ENCODE results near the gene WDR81. TPM values are rescaled to one million over a fixed set of nuclear protein-coding genes. Genes with fewer than 3 reads are reported as not detected.

WDR81 gene
- total RNA-seq, 1 donor from 2014 or later = 9.3 TPM

DNA sequence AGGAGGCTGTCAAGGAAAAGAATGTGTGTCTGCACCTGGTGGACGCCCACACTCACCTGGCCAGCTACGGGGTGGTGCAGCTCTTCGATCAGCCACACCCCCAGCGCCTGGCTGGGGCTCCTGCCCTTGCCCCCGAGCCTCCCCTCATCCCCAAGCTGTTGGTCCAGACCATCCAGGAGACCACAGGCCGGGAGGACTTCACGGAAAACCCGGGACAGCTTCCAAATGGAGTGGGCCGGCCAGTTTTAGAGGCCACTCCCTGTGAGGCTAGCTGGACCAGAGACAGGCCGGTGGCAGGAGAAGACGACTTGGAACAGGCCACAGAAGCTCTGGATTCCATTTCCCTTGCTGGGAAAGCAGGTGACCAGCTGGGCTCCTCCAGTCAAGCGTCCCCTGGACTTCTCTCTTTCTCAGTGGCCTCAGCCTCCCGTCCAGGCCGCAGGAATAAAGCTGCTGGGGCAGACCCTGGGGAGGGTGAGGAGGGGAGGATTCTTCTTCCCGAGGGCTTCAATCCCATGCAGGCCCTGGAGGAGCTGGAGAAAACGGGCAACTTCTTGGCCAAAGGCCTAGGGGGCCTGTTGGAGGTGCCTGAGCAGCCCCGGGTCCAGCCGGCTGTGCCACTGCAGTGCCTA, 2.2 kb downstream of the WDR81 start:
- intact Hi-C loops (cut with micrococcal nuclease) = no loop called here
- DNase-seq = no peak
- Histone ChIP-seq H3K27me3 (ENCODE audit: low read depth) (no peaks in the 10 kb centered on the region), H3K27ac (replicated peaks) (no peak overlapping the region), H3K4me1 (peaks cover 83% of the 10 kb centered on the region), H3K4me3 (no peak overlapping the region), H3K36me3 (peaks cover 42% of the 10 kb centered on the region), H3K9me3 (replicated peaks) (no peaks in the 10 kb centered on the region)
- TF ChIP-seq, protein P1, sequence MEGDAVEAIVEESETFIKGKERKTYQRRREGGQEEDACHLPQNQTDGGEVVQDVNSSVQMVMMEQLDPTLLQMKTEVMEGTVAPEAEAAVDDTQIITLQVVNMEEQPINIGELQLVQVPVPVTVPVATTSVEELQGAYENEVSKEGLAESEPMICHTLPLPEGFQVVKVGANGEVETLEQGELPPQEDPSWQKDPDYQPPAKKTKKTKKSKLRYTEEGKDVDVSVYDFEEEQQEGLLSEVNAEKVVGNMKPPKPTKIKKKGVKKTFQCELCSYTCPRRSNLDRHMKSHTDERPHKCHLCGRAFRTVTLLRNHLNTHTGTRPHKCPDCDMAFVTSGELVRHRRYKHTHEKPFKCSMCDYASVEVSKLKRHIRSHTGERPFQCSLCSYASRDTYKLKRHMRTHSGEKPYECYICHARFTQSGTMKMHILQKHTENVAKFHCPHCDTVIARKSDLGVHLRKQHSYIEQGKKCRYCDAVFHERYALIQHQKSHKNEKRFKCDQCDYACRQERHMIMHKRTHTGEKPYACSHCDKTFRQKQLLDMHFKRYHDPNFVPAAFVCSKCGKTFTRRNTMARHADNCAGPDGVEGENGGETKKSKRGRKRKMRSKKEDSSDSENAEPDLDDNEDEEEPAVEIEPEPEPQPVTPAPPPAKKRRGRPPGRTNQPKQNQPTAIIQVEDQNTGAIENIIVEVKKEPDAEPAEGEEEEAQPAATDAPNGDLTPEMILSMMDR (IDR thresholded peaks at IDR 0.05; ENCODE audit: borderline replicate concordance) = no peak

DNA sequence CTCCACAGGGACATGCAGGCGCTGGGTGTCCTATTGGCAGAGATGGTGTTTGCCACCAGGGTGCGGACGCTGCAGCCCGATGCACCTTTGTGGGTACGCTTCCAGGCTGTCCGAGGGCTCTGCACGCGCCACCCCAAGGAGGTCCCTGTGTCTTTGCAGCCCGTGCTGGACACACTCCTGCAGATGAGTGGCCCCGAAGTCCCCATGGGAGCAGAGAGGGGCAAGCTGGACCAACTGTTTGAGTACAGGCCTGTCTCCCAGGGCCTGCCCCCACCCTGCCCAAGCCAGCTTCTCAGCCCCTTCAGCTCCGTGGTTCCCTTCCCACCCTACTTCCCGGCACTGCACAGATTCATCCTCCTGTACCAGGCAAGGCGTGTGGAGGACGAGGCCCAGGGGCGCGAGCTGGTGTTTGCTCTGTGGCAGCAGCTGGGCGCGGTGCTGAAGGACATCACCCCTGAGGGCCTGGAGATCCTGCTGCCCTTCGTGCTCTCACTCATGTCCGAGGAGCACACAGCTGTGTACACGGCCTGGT, 2.8 kb downstream of the WDR81 start:
- Histone ChIP-seq H3K27ac (replicated peaks) (no peak overlapping the region), H3K27me3 (ENCODE audit: low read depth) (no peaks in the 10 kb centered on the region), H3K9me3 (replicated peaks) (no peaks in the 10 kb centered on the region), H3K4me3 (no peak overlapping the region), H3K36me3 (peaks cover 46% of the 10 kb centered on the region), H3K4me1 (peaks cover 83% of the 10 kb centered on the region)
- TF ChIP-seq, protein P1 (IDR thresholded peaks at IDR 0.05; ENCODE audit: borderline replicate concordance) = no peak
- intact Hi-C loops (cut with micrococcal nuclease) = no loop called here
- no peak for DNase-seq

DNA sequence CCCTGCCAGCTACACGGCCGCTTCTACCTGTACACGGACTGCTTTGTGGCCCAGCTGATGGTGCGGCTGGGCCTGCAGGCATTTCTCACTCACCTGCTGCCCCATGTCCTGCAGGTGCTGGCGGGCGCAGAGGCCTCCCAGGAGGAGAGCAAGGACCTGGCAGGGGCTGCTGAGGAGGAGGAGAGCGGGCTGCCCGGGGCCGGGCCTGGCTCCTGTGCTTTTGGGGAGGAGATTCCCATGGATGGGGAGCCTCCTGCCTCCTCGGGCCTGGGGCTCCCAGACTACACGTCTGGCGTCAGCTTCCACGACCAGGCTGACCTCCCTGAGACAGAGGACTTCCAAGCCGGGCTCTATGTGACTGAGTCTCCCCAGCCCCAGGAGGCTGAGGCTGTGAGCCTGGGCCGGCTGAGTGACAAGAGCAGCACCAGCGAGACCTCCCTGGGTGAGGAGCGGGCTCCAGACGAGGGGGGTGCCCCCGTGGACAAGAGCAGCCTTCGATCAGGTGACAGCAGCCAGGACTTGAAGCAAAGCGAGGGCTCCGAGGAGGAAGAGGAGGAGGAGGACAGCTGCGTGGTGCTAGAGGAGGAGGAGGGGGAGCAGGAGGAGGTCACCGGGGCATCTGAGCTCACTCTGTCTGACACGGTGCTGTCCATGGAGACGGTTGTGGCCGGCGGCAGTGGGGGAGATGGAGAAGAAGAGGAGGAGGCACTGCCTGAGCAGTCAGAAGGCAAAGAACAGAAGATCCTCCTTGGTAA, 3.5 kb downstream of the WDR81 start:
- intact Hi-C loops (cut with micrococcal nuclease) = no loop called here
- TF ChIP-seq, protein P1 (IDR thresholded peaks at IDR 0.05; ENCODE audit: borderline replicate concordance) = no peak
- DNase-seq = no peak
- Histone ChIP-seq H3K4me1 (peaks cover 78% of the 10 kb centered on the region), H3K9me3 (replicated peaks) (no peaks in the 10 kb centered on the region), H3K27me3 (ENCODE audit: low read depth) (no peaks in the 10 kb centered on the region), H3K27ac (replicated peaks) (no peak overlapping the region), H3K4me3 (no peak overlapping the region), H3K36me3 (peaks cover 54% of the 10 kb centered on the region)

DNA sequence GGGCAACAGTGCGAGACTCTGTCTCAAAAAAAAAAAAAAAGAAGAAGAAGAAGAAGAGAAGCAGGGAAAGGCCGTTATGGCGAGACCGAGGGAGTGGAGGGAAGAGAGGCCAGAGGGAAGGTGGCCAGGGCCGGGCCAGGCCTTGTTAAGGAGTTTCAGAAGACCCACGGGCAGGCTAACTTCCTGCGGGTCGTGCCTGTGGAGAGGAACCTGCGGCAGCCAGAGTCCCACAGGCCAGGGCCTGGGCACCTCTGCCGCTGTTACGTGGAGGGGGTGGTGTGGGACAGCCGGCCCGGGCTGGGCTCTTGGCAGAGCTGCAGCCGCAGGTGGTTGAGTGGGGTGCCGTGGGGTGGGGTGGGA, 5.4 kb downstream of the WDR81 start:
- Histone ChIP-seq H3K4me1 (peaks cover 61% of the 10 kb centered on the region), H3K9me3 (replicated peaks) (no peaks in the 10 kb centered on the region), H3K36me3 (peaks cover 67% of the 10 kb centered on the region), H3K4me3 (peak overlapping the region; percentile 47), H3K27me3 (ENCODE audit: low read depth) (no peaks in the 10 kb centered on the region), H3K27ac (replicated peaks) (peak overlapping the region; percentile 86)
- intact Hi-C loops (cut with micrococcal nuclease) = no loop called here
- no peak for DNase-seq
- TF ChIP-seq, protein P1 (IDR thresholded peaks at IDR 0.05; ENCODE audit: borderline replicate concordance) = no peak

DNA sequence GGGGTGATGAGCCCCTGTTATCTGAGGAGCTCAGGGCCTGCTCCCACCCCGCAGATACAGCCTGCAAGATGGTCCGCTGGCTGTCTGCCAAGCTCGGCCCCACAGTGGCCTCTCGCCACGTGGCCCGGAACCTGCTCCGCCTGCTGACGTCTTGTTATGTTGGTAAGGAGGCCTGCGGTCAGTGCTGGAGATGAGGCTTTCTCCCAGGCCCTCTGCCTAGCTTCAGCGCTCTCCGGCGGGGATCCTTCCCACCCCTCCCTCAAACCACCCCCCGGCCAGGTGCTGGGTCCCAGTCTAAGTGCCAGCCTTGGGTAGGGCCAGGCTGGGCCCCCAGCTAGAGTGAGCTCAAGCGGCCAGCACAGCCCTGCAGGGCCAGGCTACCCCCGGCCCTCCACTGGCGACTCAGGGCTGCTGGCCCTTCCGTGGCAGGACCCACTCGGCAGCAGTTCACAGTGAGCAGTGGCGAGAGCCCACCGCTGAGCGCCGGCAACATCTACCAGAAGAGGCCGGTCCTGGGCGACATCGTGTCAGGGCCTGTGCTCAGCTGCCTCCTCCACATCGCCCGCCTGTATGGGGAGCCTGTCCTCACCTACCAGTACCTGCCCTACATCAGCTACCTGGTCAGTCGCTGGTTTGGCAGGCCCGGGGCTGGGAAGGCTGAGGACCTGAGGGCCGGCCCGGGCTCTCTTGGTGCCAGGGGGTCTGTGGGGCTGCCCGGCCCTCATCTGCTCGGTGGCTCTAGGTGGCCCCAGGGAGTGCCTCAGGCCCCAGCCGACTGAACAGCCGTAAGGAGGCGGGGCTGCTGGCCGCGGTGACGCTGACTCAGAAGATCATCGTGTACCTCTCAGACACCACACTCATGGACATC, 6.1 kb downstream of the WDR81 start:
- Histone ChIP-seq H3K9me3 (replicated peaks) (no peaks in the 10 kb centered on the region), H3K36me3 (peaks cover 71% of the 10 kb centered on the region), H3K4me1 (peaks cover 54% of the 10 kb centered on the region), H3K27me3 (ENCODE audit: low read depth) (no peaks in the 10 kb centered on the region), H3K27ac (replicated peaks) (peak overlapping the region; percentile 86), H3K4me3 (peak overlapping the region; percentile 47)
- intact Hi-C loops (cut with micrococcal nuclease) = no loop called here
- TF ChIP-seq, protein P1 (IDR thresholded peaks at IDR 0.05; ENCODE audit: borderline replicate concordance) = no peak
- peak; percentile 88 for DNase-seq

Data from left ventricle myocardium inferior (tissue), 1 donor.